Peyer's patch (tissue), 4 donors: ENCODE data around the gene CCDC183. TPM values are rescaled to one million over a fixed set of nuclear protein-coding genes. Genes with fewer than 3 reads are reported as not detected.
"Not testable (repeated sequence)": the region's sequence is repeated elsewhere in the genome, so short reads cannot be mapped to it uniquely, and the experiment has no call there.

ENCODE experiments used
- DNase-seq, 3 donors: peaks; one replicate each; pipeline ENCODE4 v3.0.0-alpha.2; 2017 to 2019
- H3K27ac ChIP-seq, 4 donors: fragments of 200-600 bp; sonication (generic); one replicate each; pipeline ENCODE4 v1.5.1; 2016 to 2019
- H3K27me3 ChIP-seq, 2 donors: fragments of 200-600 bp; sonication (generic); one replicate each; pipeline ENCODE4 v1.5.1; 2019
- H3K36me3 ChIP-seq, 3 donors: fragments of 200-600 bp; sonication (generic); one replicate each; pipeline ENCODE4 v1.5.1; 2016 to 2019
- H3K4me1 ChIP-seq, 4 donors: fragments of 200-600 bp; sonication (generic); one replicate each; pipeline ENCODE4 v1.5.1; 2016 to 2019
- H3K4me3 ChIP-seq, 4 donors: fragments of 200-600 bp; sonication (generic); 1 replicate in 3 of 4; 2 replicates in 1 of 4; pipeline ENCODE4 v1.5.1; 2016 to 2019; ENCODE audit warnings: mild to moderate bottlenecking in 1 of 4
- H3K9me3 ChIP-seq, 4 donors: fragments of 200-600 bp; sonication (generic); one replicate each; pipeline ENCODE4 v1.5.1; 2016 to 2019; ENCODE audit warnings: mild to moderate bottlenecking in 1 of 4
- CTCF ChIP-seq, 6 experiments: fragments of 450-650 bp in 4 of 6; fragments of 200-600 bp in 2 of 6; sonication (generic) in 1 of 6; IDR thresholded peaks; one replicate each; pipeline ENCODE4 v1.5.1; 2017 to 2019; ENCODE audit warnings: antibody characterized with exemption in 6 of 6, mild to moderate bottlenecking in 3 of 6, moderate library complexity in 1 of 6
- POLR2A ChIP-seq, 2 donors: fragments of 450-650 bp; IDR thresholded peaks; one replicate each; pipeline ENCODE4 v1.5.1; 2017; ENCODE audit warnings: antibody characterized with exemption in 2 of 2, mild to moderate bottlenecking in 2 of 2, moderate library complexity in 2 of 2
- total RNA-seq, 4 donors: library from RNA; depleted of rRNA; stranded (reverse); fragments of >200 nt; gene quantifications; one replicate each; pipeline ENCODE4 v1.1.0, GENCODE V29; 2016

CCDC183 gene
- total RNA-seq, 4 donors from 2014 or later, result 16.6 to 69.9 (median 46.0) TPM

GRCh38 chr9:136835162-136835931 lies 39.2 kb downstream of the CCDC183 start:
- H3K36me3 ChIP-seq, result peaks cover 0 to 63% (median 0%) of the 10 kb centered on the region in 3 donors
- H3K27me3 ChIP-seq, result no peaks in the 10 kb centered on the region
- TF ChIP-seq POLR2A (IDR thresholded peaks at IDR 0.05) (no peak), CTCF (IDR thresholded peaks at IDR 0.05) (no peak)
- no peak for DNase-seq
- H3K4me3 ChIP-seq, result no peak overlapping the region
- H3K4me1 ChIP-seq, result peaks cover 0 to 16% (median under 1%) of the 10 kb centered on the region in 4 donors
- no peaks in the 10 kb centered on the region for H3K9me3 ChIP-seq
- H3K27ac ChIP-seq, result no peak overlapping the region

- H3K4me1 ChIP-seq, result peaks cover 0 to 22% (median 3%) of the 10 kb centered on the region in 4 donors
- H3K9me3 ChIP-seq, result no peaks in the 10 kb centered on the region
- H3K4me3 ChIP-seq, result no peak overlapping the region
- no peaks in the 10 kb centered on the region for H3K27me3 ChIP-seq
- H3K27ac ChIP-seq, result no peak overlapping the region
- TF ChIP-seq CTCF (IDR thresholded peaks at IDR 0.05) (no peak), POLR2A (IDR thresholded peaks at IDR 0.05) (no peak)
- no peak for DNase-seq
- peaks cover 0 to 58% (median 0%) of the 10 kb centered on the region in 3 donors for H3K36me3 ChIP-seq
These were observed 40.1 kb downstream of the CCDC183 start for GRCh38 chr9:136835932-136836904.

GRCh38 chr9:136837146-136837855 lies 41.2 kb downstream of the CCDC183 start:
- TF ChIP-seq POLR2A (IDR thresholded peaks at IDR 0.05), result no peak
- H3K27me3 ChIP-seq, result no peaks in the 10 kb centered on the region
- no peak for DNase-seq
- H3K4me3 ChIP-seq, result no peak overlapping the region
- no peak overlapping the region for H3K27ac ChIP-seq
- H3K4me1 ChIP-seq, result peaks cover 0 to 32% (median 9%) of the 10 kb centered on the region in 4 donors
- peaks cover 0 to 47% (median 0%) of the 10 kb centered on the region in 3 donors for H3K36me3 ChIP-seq
- H3K9me3 ChIP-seq, result no peaks in the 10 kb centered on the region

GRCh38 chr9:136837856-136838277 lies 41.7 kb downstream of the CCDC183 start:
- H3K27me3 ChIP-seq, DNase-seq, H3K4me3 ChIP-seq, H3K27ac ChIP-seq, H3K9me3 ChIP-seq: not testable (repeated sequence)
- Histone ChIP-seq H3K4me1 (peaks cover under 1 to 38% (median 11%) of the 10 kb centered on the region in 4 donors), H3K36me3 (peaks cover 0 to 42% (median 0%) of the 10 kb centered on the region in 3 donors)

GRCh38 chr9:136838314-136839228 lies 42.4 kb downstream of the CCDC183 start:
- peaks cover 0 to 42% (median 0%) of the 10 kb centered on the region in 3 donors for H3K36me3 ChIP-seq
- no peak overlapping the region for H3K4me3 ChIP-seq
- H3K9me3 ChIP-seq, result no peaks in the 10 kb centered on the region
- no peak overlapping the region for H3K27ac ChIP-seq
- TF ChIP-seq POLR2A (IDR thresholded peaks at IDR 0.05) (no peak), CTCF (IDR thresholded peaks at IDR 0.05) (no peak)
- no peak for DNase-seq
- H3K4me1 ChIP-seq, result peaks cover 8 to 45% (median 17%) of the 10 kb centered on the region in 4 donors
- no peaks in the 10 kb centered on the region for H3K27me3 ChIP-seq
